Liver (tissue), 3 donors: ENCODE measurements around the gene TLN1.

Experiments used
- ATF3 ChIP-seq: IDR thresholded peaks from 2 replicates; pipeline ENCODE4 v1.6.1; 2016; ENCODE audit warnings: antibody characterized with exemption
- CTCF ChIP-seq: fragments of 150-350 bp; IDR thresholded peaks from 2 replicates; pipeline ENCODE4 v1.5.1; 2017; ENCODE audit warnings: improper control_type of control experiment, low read depth, low read length; ENCODE audit not compliant: missing input control
- GABPA ChIP-seq, 2 donors: IDR thresholded peaks in 1 of 2; conservative IDR thresholded peaks in 1 of 2; 2 replicates each; pipeline ENCODE4 v1.6.1; 2016; ENCODE audit warnings: antibody characterized with exemption in 2 of 2, mild to moderate bottlenecking in 1 of 2, moderate library complexity in 1 of 2
- MAX ChIP-seq: IDR thresholded peaks from 2 replicates; pipeline ENCODE4 v1.6.1; 2016; ENCODE audit warnings: antibody characterized with exemption
- REST ChIP-seq: IDR thresholded peaks from 2 replicates; pipeline ENCODE4 v1.6.1; 2016; ENCODE audit warnings: antibody characterized with exemption, mild to moderate bottlenecking
- donor health status: healthy.
- donor health status: healthy.

GRCh38 chr9:35649431-35650340, 82.3 kb downstream of the TLN1 start:
- TF ChIP-seq REST (no peak), CTCF (no peak), MAX (no peak), ATF3 (no peak), GABPA (IDR thresholded peaks at IDR 0.05 in 1 of 2, conservative IDR thresholded peaks at IDR 0.05 in 1 of 2) (no peak)
